GM21390 (cell line): Measurements from ENCODE around the gene CD58.

Experiments
- ATAC-seq: cut with Tn5 transposase; IDR thresholded peaks from one replicate; pipeline ENCODE4 v1.9.1; 2021; ENCODE audit not compliant: unreplicated experiment

The CD58 gene

GRCh38 chr1:116545359-116545705 is 25.5 kb downstream of the CD58 start:
- peak; percentile 3 for ATAC-seq

- peak; percentile 47 for ATAC-seq
These were observed 26.1 kb downstream of the CD58 start for GRCh38 chr1:116544588-116545358.

- peak; percentile 52 for ATAC-seq
These were observed 30.7 kb downstream of the CD58 start for GRCh38 chr1:116540088-116540487.

GRCh38 chr1:116538544-116538943 is 32.3 kb downstream of the CD58 start:
- ATAC-seq = peak; percentile 78

- no peak for ATAC-seq
These were observed 32.9 kb downstream of the CD58 start for GRCh38 chr1:116537898-116538297.

- ATAC-seq = no peak
These were observed 33.6 kb downstream of the CD58 start for GRCh38 chr1:116537040-116537831.

- ATAC-seq = no peak
These were observed 36.6 kb downstream of the CD58 start for GRCh38 chr1:116534014-116534739.

- ATAC-seq = no peak
These were observed 37.4 kb downstream of the CD58 start for GRCh38 chr1:116533429-116533820.

- ATAC-seq = no peak
These were observed 38.0 kb downstream of the CD58 start for GRCh38 chr1:116532671-116533428.

- ATAC-seq = no peak
These were observed 38.9 kb downstream of the CD58 start for GRCh38 chr1:116531917-116532316.

GRCh38 chr1:116529681-116530080 is 41.1 kb downstream of the CD58 start:
- no peak for ATAC-seq

- no peak for ATAC-seq
These were observed 41.6 kb downstream of the CD58 start for GRCh38 chr1:116529199-116529631.

- no peak for ATAC-seq
These were observed 42.3 kb downstream of the CD58 start for GRCh38 chr1:116528329-116529083.

GRCh38 chr1:116525440-116525839 is 45.4 kb downstream of the CD58 start:
- no peak for ATAC-seq

GRCh38 chr1:116521186-116521585 is 49.6 kb downstream of the CD58 start:
- ATAC-seq = no peak

GRCh38 chr1:116518400-116518799 is 52.4 kb downstream of the CD58 start:
- no peak for ATAC-seq

- no peak for ATAC-seq
These were observed 54.2 kb downstream of the CD58 start for GRCh38 chr1:116516631-116517030.

GRCh38 chr1:116515702-116516101 is 55.1 kb downstream of the CD58 start:
- no peak for ATAC-seq

- peak; percentile 76 for ATAC-seq
These were observed 55.9 kb downstream of the CD58 start for GRCh38 chr1:116514708-116515525.
